NB4 (cell line): ENCODE data around the gene DLGAP4.

Source experiments
- CTCF ChIP-seq: IDR thresholded peaks from one replicate; pipeline ENCODE4 v1.5.1; 2012; ENCODE audit warnings: low read depth, low read length
- POLR2A ChIP-seq: IDR thresholded peaks from 2 replicates; pipeline ENCODE4 v1.6.1; 2011; ENCODE audit warnings: mild to moderate bottlenecking; ENCODE audit not compliant: insufficient read length; ENCODE audit errors: extremely low read depth
- TF ChIP-seq, protein P1 (sequence below): IDR thresholded peaks from 2 replicates; pipeline ENCODE4 v1.6.1; 2011; ENCODE audit warnings: low read depth, low read length

DNA sequence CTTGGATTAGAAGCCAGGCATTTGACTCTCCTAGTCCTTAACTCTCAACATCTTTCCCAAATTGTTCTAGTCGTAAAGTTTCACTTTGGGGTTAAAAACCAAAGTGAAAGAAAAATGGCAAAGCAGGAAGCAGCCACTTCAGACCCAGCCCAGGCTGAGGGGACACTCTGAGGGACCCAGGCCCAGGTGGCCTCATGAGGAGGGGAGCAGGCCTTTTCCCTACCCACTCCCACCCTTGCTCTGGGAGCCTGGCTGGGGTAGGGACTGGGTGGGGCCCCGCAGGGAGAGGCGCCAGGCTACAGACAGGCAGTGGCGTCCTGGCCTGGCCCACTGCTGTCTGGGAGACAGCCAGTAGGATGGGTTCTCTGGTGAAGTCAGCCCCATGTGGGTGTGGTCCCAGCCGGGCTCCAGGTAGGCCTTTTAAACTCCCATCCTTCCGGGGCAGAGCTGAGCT is 166.5 kb downstream of the DLGAP4 start:
- TF ChIP-seq CTCF: no peak
- no peak for TF ChIP-seq POLR2A
- TF ChIP-seq, protein P1, sequence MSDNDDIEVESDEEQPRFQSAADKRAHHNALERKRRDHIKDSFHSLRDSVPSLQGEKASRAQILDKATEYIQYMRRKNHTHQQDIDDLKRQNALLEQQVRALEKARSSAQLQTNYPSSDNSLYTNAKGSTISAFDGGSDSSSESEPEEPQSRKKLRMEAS: no peak
